Activated gamma-delta T cell (primary cell): ENCODE measurements around the gene BACH2.
"Not testable (repeated sequence)": the region's sequence is repeated elsewhere in the genome, so short reads cannot be mapped to it uniquely, and the experiment has no call there.

Source experiments
- DNase-seq: peaks from one replicate; lab custom pipeline; 2025; lab: John Stamatoyannopoulos, UW

Gene BACH2

DNA sequence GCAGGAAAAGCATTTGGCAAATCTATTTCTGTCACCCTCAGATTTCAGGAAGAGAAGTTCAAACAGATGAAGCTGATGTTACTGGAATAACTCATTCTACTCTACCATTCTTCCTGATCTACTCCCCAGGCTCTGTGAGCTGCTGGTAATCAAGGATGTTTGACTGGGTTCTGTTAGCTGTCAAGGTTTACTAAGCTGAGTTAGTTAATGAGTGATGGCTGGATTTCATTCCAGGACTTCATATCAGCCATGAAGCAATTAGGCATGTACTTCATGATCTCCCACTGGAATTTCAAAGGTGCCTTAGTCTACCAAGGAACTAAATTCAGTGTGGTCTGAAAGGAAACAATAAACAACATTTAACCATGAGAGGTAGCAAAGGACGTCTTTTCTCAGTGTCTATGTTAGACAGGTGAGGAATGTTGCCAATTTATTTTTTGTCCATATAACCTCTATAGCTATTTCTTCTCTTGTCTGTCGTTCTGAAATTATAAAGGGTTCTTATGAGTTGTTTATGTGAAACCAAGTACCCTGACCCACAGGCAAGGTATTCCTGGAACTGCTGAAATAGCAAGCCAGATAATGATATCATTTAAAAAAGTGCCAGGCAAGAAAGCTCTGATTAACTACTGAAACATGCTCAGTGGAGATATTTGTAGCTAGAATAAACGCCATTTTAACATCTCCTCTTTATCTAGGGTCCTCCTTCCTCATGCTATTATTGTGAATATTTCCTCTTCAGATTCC lies 112.9 kb downstream of the BACH2 start:
- no peak for DNase-seq

DNA sequence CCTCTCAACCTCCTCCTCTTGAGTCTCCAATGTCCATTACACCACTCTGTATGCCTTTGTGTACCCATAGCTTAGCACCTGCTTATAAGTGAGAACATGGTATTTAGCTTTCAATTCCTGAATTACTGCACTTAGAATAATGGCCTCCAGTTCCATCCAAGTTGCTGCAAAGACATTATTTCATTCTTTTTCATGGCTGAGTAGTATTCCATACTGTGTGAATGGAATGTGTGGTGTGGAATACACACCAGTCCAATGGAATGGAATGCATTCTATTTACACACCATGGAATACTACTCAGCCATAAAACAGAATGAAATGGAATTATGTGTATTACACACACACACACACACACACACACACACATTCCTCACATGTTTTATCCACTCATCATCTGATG lies 116.1 kb downstream of the BACH2 start:
- DNase-seq: no peak

DNA sequence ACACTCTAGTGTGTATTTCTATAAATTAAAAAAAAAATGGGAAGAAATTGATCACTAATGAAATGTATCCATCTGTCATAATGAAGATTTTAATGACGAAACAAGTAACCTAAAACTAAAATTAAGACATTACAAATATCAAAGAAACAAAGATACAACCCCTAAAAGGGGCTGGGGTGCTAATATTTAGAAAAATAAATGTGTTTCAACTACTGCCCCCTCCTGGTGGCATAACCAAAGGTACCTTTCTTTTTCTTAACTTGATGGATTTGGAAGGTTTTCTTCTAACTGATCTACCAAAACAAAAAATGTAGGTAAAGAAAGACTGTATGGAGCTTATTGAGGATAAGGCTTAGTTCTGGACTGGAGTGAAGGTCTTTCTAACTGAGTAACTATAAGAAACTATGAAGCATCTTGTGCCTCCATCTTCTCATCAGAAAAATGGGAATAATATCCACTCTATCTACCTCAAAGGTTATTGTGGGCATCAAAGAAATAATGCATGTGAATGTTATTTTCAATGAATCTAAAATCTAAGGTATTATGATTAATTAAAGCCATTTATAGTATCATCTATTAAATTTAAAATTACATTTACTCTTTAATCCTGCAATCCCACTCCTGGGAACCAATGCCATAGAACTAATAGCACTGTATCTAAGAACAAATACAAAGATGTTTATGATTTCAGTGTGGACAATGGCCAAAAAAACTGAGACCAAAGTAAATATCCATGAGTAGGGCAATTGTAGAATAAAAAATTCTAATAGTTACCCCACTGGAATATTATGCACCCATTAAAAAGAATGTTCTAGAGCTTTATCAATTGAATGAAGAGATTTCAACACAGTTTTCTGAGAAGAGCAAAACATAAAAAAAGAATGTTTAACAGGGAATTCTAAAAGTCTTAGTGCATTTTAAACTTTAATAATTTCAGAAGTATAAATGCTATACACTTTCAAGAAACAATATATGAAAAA lies 117.2 kb downstream of the BACH2 start:
- no peak for DNase-seq

- no peak for DNase-seq
These were observed 118.2 kb downstream of the BACH2 start for GRCh38 chr6:90178384-90178855.

- no peak for DNase-seq
These were observed 118.9 kb downstream of the BACH2 start for GRCh38 chr6:90177544-90178383.

DNA sequence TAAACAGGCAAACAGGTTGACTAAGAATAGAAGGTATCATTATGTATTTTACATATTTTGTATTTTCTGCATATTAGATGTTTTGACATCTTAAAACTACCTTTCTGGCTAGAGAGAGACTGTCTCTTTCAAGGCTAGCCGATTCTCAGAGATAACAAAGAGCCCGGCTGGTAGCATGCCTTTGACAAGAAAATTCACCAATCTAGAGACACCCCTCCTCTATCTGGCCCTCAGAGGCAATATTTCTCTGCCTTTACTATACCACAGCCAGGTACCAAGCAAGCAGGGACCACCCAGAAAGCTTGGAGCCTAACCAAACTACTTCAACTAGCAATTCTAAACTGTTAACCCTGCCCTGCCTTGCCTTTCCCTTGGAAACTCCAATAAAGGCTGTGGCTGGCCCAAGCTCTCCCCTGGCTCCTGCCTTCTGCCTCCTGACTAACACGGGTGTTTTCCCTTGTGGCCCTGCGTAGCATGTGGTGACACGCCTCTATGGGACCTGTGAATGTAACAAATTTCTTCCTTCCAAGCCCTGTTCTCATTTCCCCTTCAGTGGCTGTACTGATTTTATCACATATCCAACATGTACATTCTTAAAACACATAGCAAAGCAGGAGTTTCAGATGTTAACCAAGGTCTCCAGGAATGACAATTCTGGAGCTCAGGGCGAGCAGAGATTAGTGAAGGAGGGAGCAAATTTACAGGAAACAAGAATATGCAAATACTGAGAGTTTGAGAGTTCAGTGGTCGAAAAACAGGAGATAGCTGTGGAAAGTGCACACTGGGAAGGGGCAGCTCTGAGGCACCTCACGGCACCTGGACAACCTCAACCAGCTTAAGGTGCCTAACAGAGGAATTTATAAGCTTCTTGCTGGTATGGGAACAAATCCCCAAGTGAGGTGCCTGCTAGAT lies 120.8 kb downstream of the BACH2 start:
- DNase-seq: no peak

DNA sequence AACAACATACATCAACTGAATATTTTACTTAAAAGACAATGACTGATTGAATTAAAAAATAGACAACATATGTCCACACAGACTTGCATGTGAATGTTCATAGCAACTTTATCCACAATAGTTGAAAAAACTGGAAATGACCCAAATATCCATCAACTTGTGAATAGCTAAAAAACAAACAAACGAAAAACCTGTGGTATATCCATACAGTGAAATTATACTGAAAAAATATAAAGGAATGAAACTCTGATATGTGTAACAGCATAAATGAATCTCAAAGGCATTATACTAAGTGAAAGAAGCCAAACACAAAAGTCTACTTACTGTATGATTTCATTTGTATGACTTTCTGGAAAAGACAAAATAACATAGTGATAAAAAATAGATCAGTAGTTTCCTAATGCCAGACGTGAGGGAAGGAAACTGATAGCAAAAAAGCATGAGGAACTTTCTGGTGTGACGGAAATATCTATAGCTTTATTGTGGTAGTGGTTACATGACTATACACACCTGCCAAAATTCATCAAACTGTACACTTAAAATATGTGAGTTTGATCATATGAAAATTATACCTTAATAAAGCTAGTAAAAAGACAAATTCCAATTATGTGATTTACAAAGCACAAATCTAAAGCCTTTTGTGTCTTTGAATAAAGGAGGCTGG lies 123.2 kb downstream of the BACH2 start:
- DNase-seq: no peak

- no peak for DNase-seq
These were observed 126.0 kb downstream of the BACH2 start for GRCh38 chr6:90170601-90171000.

DNA sequence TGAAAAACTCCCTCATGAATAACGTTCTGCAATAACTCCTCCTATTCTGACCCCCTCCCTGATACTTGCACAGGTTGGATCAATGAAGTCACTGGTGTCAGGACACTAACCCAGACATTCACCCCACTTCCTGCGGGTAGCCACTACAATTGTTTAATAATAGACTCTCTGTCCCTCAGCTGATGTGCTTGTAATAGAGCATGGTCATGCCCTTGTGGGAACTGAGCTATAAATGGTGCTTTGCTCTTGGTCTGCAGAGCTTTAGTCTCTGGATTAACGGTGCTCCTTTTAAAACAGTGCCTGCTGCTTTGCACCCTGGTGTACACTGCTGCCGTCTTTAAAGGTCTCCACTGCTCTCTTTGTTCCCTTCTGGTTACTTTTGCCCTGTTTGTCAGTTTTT lies 127.3 kb downstream of the BACH2 start:
- no peak for DNase-seq

- DNase-seq: no peak
These were observed 127.9 kb downstream of the BACH2 start for GRCh38 chr6:90168693-90169131.

- DNase-seq: no peak
These were observed 128.9 kb downstream of the BACH2 start for GRCh38 chr6:90167514-90168379.

DNA sequence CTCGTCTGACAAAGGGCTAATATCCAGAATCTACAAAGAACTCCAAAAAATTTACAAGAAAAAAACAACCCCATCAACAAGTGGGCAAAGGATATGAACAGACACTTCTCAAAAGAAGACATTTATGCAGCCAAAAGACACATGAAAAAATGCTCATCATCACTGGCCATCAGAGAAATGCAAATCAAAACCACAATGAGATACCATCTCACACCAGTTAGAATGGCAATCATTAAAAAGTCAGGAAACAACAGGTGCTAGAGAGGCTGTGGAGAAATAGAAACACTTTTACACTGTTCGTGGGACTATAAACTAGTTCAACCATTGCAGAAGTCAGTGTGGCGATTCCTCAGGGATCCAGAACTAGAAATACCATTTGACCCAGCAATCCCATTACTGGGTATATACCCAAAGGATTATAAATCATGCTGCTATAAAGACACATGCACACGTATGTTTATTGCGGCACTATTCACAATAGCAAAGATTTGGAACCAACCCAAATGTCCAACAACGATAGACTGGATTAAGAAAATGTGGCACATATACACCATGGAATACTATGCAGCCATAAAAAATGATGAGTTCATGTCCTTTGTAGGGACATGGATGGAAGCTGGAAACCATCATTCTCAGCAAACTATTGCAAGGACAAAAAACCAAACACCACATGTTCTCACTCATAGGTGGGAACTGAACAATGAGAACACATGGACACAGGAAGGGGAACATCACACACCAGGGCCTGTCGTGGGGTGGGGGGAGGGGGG lies 130.3 kb downstream of the BACH2 start:
- not testable (repeated sequence) for DNase-seq

GRCh38 chr6:90162648-90163387 lies 133.8 kb downstream of the BACH2 start:
- no peak for DNase-seq

DNA sequence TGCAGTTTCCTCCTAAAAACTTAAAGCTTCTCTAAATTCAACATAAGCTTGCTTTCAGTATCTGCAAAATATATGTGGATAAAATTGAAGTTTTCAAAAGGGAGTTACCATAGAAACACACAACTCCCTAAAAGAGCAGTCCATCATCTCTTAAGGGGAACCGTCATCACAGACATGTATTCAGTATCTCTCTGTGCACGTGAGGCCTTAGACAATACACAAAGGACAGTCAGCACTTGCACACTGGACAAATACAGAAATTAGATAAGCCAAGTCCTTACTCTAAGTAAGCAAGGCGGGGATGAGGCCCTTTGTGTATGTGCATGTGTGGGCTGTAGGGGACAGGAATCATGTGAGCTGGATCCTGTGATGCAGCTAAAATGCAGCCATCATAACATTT lies 136.6 kb downstream of the BACH2 start:
- no peak for DNase-seq

GRCh38 chr6:90159452-90159851 lies 137.2 kb downstream of the BACH2 start:
- no peak for DNase-seq

DNA sequence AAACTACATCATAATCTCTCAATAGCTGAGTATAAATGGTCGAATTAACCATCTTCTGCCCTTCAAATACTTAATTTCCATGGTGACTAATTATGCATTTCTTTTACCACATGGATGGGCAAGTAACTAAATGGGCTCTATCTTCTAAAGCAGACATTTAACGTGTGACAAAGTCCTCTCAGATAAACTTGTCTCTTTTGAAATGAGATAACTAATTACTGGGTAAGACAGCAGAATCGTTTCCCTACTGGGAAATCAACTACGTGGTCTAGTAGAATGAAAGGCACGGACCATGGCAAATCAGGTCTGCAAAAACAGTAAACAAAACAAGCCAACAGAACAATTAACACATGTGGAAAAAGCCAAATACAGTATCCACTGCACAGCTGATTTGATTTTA lies 137.7 kb downstream of the BACH2 start:
- DNase-seq: no peak

DNA sequence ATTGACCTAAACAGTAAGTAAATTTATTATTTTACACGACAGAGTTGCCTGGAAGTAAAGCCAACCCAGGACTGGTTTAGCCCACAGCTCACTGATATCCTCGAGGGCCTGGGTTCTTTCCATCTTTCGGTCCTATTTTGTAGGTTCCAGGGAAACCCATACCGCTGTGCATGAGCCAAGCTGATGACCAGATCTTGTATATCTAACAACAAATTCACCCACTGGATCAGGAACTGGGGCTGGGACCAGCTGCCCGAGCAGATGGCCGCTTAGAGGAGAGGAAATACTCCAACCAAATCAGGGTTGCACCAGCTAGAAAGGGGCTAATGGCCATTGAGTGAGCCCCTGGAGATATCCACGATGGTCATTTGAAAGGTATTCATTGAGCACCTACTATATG lies 139.2 kb downstream of the BACH2 start:
- DNase-seq: no peak

- no peak for DNase-seq
These were observed 139.8 kb downstream of the BACH2 start for GRCh38 chr6:90156861-90157260.
